ENCODE measurements around the gene SUSD2.

Gene SUSD2

DNA sequence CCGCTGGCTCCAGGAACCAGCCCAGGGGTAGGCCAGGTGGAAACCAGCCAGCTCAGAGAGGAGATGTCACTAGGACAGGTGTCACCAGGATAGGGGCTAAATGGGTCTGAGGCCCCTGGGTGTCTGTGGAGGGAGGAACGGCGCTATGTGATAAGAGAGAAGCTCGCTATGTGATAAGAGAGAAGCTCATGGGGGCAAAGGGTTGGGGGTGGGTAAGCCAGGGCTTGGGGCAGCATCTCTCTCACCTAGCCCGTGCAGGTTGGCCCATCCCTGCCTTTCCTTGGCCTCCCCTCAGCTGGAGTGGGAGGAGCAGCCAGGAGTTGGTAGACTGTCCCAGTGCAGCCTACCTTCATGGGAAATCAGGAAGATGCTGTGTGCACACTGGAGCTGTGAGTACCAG, 26.5 kb upstream of the SUSD2 start:
- FAIRE-seq: no peak

DNA sequence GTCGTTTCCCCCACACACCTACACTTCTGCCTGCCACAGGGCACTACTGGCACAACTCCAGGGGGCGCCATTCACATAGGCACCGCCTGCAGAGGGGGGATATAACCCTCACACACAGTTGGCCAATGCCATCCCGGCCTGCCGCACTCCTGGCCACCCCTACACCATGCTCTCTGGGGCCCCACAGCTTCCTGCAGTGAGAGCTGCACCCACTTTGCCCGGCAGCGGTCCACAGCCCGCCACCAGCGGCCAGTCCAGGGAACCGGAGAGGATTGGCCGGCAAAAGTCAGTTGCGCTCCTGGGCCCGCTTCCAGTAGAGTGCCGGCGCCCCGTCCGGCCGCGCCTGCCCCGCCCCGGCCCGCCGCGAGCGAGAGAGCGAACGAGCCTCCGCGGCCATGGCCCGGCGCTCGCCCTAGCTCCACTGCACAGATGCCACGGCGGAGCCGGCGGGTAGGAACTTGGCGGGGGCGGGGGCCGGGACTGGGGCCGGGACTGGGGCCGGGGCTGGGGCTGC, 25.6 kb upstream of the SUSD2 start:
- FAIRE-seq: no peak

DNA sequence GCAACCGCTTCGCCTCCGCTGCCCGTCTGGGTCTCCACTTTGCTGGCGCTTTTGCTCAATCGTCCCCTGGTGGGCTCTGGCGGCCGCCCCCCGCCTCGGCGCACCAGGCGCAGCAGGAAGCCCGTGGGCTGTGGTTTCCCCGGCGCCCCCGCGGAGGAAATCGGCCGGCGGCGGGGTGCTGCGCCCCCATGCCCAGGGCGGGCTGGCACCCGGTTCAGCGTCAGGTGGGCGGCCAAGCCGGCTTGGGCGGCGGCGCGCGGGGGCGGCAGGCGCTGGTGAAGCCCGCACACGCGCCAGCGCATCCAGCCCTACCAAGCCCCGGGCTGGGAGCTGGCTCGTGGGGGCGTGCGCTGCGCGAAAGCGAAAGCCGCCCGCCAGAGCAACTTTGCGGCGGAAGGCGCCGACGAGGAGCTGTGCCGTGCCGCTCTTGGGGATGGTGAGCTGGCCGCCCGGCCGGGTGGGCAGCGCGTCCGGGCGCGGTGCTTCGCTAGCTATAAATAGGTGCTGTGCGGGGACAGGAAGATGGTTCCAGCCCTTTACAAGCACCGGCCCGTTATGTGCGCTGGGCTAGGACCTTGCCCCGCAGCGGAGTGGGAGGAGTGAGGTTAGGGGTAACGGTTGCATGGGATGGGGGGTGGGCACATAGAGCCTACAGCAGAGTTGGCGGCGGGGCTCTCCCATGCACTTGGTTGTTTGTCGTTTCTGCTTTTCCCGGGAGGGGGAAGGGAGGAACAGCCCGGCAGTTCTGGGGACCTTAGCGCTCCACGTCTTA, 25.0 kb upstream of the SUSD2 start:
- FAIRE-seq: no peak

DNA sequence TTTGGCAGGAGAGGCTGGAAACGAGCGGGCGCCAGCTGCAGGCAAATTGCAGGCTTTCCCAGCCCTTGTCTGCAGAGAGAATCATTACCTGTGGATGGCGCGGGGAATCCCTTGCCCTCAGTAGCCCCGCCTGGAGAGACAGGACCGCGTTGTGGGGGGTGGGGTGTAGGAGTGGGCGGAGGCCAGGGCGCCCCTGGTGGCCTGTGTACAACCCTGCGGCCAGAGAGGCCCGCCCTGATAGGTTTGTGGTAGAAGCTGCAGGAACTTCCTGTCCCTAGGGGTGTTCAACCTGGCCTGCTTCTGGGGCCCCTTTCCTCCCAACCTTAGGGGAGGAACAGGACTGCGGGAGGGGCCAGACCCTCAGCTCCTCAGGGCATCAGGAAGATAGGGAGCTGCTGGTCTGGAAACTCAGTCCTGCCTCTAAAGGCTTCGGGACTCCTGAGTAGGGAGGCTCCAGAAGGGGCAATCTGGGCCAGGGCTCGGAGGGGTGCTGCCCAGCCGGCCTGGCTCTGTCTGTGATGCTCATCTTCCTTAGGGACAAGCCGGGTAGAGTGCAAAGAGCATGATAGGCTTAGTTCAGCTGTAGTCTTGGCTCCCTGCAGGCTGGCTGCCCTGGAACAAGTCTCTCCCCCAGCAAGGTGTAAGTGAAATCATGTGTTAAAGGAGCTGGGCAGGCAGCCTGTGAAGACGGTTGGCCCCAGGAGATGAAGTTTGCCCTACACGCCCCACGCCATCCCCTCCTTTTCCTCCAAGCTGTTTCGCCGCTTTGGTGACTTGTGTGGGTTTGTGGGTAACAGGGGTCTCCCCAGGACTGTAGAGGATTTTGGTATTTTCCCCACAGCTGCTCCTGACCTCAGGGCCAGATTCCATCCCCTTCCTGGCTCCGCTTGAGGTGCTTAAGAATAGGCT, 24.1 kb upstream of the SUSD2 start:
- no peak for FAIRE-seq

DNA sequence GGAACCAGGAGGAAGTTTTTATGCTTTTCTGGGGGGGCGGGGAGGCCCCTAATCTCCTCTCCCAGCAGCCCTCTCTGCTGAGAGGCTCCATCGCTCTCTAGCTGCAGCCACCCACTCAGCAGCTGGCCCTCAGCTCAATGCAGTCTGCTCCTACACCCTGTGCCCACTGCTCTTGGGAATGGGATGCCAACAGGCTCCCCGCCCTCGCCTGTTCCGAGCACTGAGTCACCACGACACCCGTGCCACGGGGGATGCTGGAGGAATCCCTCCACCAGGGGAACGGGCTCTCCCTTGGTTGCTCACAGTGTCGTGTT, 23.5 kb upstream of the SUSD2 start:
- FAIRE-seq: no peak

DNA sequence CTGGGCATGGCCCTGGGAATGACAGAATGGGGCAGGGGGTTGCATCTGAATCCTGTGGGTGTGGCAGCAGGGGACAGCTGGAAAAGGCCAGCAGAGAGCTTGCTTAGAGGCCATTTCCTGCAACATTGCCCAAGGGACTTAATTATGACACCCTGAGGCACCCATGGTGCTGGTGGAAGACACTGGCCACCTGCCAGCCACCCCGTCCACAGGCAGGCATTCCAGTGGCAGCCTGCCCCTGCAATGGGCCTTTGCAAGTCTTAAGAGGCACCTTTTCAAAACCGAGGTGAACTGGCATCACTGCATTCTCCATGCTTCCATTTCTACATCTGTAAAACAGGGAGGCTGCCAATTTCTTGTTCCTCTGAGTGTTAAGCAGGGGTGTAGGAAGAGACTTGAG, 21.6 kb upstream of the SUSD2 start:
- FAIRE-seq: no peak

DNA sequence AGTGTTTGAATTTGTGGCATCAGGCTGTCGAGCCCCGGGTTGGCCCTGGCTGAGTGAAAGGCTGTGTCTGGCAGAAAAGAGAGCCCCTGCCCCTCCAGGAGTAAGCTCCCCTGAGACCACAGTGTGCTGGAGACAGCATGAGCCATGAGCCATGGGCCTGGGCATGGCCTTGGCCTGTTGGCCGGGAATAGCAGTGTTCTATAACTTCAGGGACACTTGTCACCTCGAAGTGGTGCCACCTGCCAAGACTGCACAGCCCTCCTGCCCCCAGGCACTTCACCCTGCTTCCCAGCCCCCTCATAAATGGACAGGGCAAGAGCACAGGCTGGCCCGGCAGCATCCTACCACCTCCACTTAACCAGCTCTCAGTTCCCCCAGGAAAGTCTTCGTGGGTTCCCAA, 20.7 kb upstream of the SUSD2 start:
- no peak for FAIRE-seq

DNA sequence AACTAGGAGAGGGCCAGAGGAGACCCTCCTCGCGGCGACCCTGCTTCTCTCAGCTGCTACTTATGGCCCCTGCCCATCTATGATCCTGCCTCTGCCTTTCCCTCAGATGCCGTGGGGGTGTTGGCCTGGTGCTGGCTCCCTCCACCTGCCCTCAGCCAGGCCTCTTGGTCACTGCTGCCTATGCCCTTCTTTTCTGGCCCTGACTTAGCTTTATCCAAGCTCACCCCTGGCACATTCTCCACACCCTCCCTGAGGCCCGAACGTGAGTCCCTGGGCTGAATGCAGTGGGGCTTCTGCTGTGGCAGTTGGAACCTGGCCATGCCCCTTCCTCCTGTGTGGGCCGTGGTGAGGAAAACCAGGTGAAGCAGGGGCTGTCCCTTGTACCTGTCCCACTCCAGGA, 19.8 kb upstream of the SUSD2 start:
- FAIRE-seq: no peak

DNA sequence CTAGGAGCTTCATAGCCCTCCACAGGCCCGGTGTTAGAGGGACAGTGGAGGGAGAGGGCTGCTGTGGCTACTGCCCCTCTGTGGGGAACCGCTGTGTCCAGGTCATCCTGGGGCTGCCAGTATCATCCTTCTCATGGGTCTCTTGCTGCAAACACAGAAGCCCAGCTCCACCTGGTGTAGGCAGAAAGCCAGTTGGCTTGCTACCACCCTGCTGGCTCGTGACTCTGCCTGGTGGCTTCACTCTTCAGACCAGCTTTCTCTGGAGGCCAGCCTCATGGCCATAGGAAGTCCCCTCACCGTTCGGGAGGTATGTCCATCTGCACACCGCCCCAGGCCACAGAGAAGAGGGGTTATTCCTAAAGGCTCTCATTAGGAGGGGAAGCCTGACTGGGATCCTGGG, 19.4 kb upstream of the SUSD2 start:
- no peak for FAIRE-seq

DNA sequence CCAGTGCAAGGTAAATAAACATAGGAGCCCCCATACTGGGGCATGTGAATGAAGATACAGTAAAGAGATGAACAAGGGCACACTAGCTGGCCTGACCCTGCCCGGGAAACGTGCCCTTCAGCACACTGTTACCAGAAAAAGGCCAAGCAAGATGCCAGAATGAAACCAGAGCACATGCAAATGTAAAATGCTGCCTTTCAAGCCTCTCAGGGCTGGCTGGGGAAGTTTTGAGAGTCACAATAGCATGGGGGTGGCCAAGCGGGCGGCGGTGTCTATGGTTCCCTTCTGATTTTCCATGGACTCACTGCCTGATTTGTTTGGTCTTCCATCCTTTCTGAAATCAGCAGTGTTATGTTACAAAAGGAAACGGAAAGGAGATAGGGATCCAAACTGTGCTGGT, 18.9 kb upstream of the SUSD2 start:
- no peak for FAIRE-seq

DNA sequence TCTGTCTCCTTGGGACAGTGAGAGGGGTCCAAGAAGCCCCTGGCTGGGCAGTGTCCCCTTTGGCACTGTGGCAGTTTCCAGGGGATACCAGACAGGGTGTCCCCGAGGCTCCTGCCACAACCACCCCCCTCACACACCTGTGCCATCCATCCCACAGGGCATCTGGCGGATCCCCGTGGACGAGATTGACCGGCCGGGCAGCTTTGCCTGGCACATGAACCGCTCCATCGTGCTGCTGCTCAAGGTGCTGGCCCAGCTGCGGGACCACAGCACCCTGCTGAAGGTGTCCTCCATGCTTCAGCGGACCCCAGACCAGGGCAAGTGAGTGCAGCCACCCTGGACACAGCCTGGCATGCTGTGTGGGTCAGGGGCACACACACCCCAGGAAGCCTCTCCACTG, 17.0 kb upstream of the SUSD2 start:
- no peak for FAIRE-seq

DNA sequence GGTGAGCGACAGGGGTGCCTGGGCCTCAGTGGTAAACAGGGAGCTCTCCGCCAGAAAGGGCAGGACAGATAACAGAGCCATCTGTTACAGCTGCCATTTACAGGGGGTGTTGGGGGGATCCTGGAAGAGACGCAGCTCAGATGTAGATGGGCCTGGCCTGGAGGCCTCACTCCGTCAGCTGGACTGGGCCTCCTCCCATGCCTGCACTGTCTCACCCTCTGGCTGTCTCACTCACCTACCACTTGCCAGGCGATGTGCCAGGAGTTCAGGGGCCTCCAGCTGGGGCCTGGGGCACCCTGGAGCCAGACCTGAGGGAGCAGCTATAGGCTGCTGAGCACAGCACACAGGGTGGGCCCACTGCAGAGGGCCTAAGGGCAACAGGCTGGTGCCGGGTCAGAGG, 16.3 kb upstream of the SUSD2 start:
- FAIRE-seq: no peak

DNA sequence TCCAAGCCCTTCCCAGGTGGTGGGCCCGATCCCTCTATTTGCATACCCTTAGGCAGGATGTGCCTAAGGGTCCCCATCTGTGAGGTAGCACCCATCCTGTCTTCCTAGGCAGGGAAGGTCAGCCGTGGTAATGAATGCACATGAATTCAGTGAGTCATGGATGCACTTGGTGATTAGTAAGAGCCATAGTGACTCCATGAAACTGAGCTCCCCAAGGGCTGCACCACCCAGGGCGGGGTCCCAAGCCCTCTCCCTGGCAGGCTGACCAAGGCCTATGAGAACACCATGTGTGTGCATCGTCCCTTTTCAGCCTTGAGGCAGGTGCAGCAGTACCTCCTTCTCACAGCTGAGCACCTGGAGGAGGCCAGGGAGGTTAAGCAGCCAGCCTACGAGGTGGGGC, 15.6 kb upstream of the SUSD2 start:
- FAIRE-seq: no peak

DNA sequence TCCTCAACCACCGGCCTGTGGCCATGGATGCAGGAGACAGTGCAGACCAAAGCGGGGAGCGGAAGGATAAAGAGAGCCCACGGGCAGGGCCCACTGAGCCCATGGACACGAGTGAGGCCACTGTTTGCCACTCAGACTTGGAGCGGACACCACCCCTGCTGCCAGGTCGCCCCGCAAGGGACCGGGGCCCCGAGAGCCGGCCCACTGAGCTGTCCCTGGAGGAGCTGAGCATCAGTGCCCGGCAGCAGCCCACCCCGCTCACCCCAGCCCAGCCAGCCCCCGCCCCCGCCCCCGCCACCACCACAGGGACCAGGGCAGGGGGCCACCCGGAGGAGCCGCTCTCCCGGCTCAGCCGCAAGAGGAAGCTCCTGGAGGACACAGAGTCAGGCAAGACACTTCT, 14.5 kb upstream of the SUSD2 start:
- FAIRE-seq: no peak

DNA sequence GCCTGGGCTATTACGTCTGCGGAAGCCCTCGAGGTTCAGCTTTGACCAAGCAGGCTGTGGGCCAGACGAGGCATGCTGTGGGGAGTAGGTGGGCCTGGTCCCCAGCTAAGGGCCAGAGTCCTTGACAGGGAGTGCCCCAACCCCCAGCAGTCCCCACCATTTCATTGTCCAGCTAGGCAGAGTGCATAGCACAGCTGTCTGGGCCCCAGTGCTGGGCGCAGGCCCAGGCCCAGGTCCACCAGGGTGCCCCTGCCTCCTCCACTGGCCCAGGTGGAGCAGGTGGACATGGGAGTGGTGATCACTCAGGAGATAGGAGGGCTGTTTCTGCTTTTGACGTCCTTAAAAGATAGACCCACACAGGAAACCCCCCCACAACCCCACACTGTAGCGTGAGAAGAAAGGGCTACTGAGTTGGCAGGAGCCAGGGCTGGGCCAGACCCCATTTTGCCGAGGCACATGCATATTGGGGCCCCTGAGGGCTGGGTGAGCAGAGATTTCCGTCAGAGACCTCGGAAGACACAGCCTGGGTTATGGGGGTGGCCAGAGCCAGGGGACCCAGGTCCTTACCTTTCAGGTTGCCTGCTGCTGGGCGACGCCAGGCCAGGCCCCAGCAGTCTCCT, 11.7 kb upstream of the SUSD2 start:
- no peak for FAIRE-seq

DNA sequence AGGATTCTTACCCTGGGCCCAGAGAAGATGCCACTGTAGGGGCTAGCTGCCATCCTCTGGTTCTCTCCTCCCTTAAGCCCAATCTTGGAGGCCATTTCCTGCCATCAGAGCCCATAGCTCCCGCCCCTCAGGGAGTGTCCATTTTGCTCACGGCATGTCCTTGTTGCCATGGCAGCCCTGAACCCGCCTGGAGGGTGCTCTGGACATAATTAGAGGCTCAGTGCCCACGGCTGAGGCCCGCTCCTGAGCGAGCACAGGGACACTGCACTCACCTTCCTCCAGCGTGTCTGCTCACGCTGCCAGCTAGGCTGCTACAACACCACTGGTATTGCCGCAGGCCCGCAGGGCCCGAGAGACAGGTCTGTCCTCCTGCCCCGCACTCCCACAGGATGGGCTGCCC, 11.1 kb upstream of the SUSD2 start:
- FAIRE-seq: no peak

DNA sequence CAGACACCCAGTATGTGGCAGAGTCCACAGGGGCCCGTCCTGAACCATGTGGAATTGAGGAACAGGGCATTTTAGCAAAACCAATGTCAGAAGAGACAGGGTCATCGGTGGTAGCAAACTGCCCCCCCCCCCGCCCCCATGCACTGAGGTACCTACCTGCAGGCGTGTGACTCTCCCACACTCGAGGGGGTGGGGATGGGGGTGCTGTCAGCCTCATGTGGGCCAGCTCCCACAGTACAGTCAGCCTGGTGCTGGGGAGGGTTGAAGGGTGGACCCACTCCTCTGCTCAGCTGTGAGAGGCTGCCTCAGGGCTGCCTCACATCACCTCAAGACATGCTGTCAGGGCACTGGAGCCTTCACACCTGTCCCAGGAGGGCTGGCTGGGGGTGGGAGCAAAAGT, 10.7 kb upstream of the SUSD2 start:
- no peak for FAIRE-seq

DNA sequence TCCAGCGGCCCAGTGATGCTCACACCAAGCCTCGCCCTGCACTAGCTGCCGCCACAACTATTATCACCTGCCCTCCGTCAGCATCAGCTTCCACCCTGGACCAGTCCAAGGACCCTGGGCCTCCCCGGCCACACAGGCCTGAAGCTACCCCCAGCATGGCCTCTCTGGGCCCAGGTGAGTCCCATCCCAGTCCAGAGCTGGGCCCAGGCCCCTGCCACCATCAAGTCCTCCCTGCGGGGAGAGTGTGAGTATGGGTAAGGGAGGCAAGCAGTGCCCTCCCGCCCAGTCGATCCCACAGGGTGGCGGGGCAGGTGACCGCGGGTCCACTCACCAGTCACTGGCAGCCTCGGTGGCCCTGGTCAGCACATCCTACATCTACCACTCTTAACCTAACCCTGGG, 9.5 kb upstream of the SUSD2 start:
- no peak for FAIRE-seq

DNA sequence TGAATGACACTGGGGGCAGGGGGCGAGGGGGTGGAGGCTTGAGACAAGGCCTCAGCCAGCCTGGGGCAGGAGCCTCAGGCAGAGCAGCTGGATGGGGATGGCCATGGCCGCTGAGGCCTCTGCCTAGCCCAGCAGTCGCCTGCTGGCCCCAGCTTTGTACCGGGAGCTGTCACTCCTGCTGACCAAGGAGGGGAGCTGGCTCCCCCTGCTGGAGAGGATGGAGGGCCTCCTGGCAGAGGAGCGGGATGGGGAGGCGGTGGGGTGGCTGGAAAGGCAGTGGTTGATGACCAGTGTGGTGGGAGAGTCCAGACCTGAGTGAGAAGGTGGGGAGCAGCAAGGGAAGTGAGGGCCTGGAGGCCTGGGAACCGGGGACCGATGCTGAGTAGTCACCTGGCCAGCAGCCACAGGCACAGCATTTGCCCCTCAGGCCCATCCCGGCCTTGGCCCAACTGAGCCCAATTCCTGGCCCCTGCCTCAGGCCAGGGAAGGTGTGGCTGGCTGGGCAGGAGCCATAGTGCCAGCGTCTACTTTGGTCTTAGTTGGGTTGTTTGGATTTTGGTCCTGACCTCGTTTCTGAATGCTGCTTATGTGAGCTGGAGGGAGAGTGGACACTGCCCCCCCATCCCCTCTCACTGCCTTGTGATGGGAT, 6.0 kb upstream of the SUSD2 start:
- no peak for FAIRE-seq

DNA sequence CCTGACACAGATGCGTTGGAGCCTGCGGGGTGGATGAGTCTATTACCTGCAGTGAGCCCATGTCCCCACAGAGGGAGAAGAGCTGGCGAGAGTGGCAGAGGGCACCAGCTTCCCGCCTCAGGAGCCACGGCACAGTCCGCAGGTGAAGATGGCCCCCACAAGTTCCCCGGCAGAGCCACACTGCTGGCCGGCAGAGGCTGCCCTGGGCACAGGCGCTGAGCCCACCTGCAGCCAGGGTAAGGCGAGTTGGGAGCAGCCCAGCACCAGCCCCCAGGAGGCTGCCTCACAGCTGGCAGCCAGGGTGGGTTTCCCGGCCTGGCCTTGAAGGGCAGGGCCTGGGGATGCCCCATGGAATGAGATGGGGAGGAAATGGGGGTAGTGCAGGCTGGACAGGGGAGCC, 5.2 kb upstream of the SUSD2 start:
- no peak for FAIRE-seq

DNA sequence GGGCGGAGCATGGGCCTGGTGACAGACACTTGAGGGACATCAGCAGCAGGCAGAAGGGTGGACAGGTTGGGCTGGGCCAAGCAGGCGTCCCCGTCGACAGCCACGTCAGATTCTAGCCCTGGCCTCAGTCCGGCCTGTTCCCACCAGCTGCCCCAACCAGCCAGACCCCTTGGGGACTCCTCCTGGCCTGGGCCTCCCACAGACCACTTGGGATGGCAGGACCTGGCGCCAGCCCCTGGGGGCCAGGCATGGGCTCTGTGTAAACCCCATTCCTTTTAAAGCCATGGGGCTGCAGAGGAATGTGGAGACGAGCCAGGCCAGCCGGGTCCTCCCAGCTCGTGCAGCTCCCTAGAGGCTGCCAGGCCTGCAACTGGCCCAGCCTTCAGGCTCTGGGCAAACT, 4.7 kb upstream of the SUSD2 start:
- no peak for FAIRE-seq

DNA sequence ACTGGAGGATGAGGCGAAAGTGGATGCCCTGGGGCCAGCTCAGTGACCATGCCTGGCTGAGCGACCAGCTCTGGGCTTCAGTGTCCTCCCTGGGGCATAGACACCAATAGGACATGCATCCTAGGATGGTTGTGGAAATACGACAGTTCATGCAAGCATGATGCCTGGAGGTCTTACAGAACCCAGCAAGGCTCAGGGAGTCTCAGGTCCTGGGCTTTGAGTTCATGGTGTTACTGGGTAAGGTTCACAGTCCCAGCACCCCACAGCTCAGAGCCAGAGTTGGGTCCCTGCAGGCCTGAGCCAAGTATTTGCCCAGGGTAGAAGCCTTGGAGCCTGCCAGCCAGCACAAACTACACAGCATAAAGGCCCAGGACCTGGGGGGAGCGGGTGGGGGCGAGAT, 4.2 kb upstream of the SUSD2 start:
- FAIRE-seq: no peak

DNA sequence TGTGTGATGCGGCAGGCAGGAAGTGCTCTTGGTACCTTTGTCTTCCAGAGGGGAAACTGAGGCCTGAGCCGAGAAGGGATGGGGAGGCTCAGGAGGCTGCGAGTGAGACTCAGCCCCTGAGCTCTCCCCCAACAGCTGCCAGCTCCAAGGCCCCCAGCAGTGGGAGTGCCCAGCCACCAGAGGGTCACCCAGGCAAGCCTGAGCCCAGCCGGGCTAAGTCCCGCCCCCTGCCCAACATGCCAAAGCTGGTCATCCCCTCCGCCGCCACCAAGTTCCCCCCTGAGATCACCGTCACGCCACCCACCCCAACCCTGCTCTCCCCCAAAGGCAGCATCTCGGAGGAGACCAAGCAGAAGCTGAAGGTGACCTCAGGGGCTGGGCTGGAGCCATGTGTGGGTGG, 3.8 kb upstream of the SUSD2 start:
- FAIRE-seq: no peak

Measured in G401.6 (cell line).